ENCODE data around the gene SLC27A6. TPM values are rescaled to one million over a fixed set of nuclear protein-coding genes. Genes with fewer than 3 reads are reported as not detected.

The SLC27A6 gene
- total and polyA plus RNA-seq, 2 donors, result 3.9 to 8.8 TPM

- DNase-seq (ENCODE audit: extremely low spot score), result no peak
- Histone ChIP-seq H3K27ac (ENCODE audit: low read depth) (no peak overlapping the region), H3K36me3 (ENCODE audit: insufficient read depth) (no peaks in the 10 kb centered on the region), H3K4me3 (ENCODE audit: low read depth, low read length) (no peak overlapping the region), H3K4me1 (ENCODE audit: insufficient read depth) (no peaks in the 10 kb centered on the region)
- WGBS, result 86% methylated on average over 2 of the region's 2 CpGs
Observed at GRCh38 chr5:129061849-129062248, 96.6 kb downstream of the SLC27A6 start.

GRCh38 chr5:129063483-129064113 lies 98.3 kb downstream of the SLC27A6 start:
- WGBS, result 48% methylated on average over 1 of the region's 1 CpG
- Histone ChIP-seq H3K4me1 (ENCODE audit: insufficient read depth) (no peaks in the 10 kb centered on the region), H3K4me3 (ENCODE audit: low read depth, low read length) (no peak overlapping the region), H3K27ac (ENCODE audit: low read depth) (no peak overlapping the region), H3K36me3 (ENCODE audit: insufficient read depth) (no peaks in the 10 kb centered on the region)
- DNase-seq (ENCODE audit: extremely low spot score), result no peak

DNA sequence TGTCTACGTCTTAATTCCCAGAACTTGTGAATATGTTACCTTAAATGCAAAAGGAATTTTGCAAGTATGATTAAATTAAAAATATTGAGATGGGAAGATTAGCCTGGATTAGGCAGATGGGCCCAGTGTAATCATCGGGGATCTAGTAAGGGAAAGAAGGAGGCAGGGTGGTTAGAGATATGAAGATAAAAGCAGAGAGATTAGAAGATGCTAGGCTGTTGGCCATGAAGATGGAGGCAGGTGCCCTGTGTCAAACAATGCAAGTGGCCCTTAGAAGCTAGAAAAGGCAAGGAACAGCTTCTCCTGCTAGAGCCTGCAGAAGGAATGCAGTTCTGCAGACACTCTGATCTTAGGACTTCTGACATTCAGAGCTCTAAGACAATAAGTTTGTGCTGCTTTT lies 100.4 kb downstream of the SLC27A6 start:
- H3K36me3 ChIP-seq (ENCODE audit: insufficient read depth), result no peaks in the 10 kb centered on the region
- 86% methylated on average over 2 of the region's 2 CpGs for WGBS
- no peaks in the 10 kb centered on the region for H3K4me1 ChIP-seq (ENCODE audit: insufficient read depth)
- no peak for DNase-seq (ENCODE audit: extremely low spot score)
- H3K27ac ChIP-seq (ENCODE audit: low read depth), result no peak overlapping the region
- H3K4me3 ChIP-seq (ENCODE audit: low read depth, low read length), result no peak overlapping the region

DNA sequence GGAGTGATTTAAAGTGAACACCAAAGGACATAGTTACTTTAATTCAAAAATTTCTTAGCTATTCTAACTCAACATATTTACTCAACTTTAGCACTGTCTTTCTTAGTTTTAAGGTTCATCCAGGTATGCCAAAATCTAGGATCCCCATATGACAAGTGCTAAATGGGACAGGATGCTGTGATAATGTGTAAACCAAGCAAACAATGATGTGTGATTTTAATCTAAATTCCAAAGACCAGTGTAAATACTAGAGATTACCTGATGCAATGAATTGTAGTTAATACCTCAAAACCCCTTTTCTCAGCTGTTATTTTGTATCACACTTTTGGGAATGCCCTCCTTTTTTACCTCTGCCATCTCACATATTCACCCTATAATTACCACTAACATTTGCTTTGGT lies 102.5 kb downstream of the SLC27A6 start:
- Histone ChIP-seq H3K4me1 (ENCODE audit: insufficient read depth) (no peaks in the 10 kb centered on the region), H3K4me3 (ENCODE audit: low read depth, low read length) (no peak overlapping the region), H3K27ac (ENCODE audit: low read depth) (no peak overlapping the region), H3K36me3 (ENCODE audit: insufficient read depth) (no peaks in the 10 kb centered on the region)
- DNase-seq (ENCODE audit: extremely low spot score), result no peak

GRCh38 chr5:129069292-129069691 lies 104.0 kb downstream of the SLC27A6 start:
- H3K4me3 ChIP-seq (ENCODE audit: low read depth, low read length), result no peak overlapping the region
- WGBS, result 88% methylated on average over 2 of the region's 2 CpGs
- no peak overlapping the region for H3K27ac ChIP-seq (ENCODE audit: low read depth)
- no peak for DNase-seq (ENCODE audit: extremely low spot score)
- no peaks in the 10 kb centered on the region for H3K36me3 ChIP-seq (ENCODE audit: insufficient read depth)
- no peaks in the 10 kb centered on the region for H3K4me1 ChIP-seq (ENCODE audit: insufficient read depth)

- no peak overlapping the region for H3K4me3 ChIP-seq (ENCODE audit: low read depth, low read length)
- no peaks in the 10 kb centered on the region for H3K36me3 ChIP-seq (ENCODE audit: insufficient read depth)
- H3K4me1 ChIP-seq (ENCODE audit: insufficient read depth), result no peaks in the 10 kb centered on the region
- no peak overlapping the region for H3K27ac ChIP-seq (ENCODE audit: low read depth)
- DNase-seq (ENCODE audit: extremely low spot score), result no peak
- WGBS, result 84% methylated on average over 3 of the region's 3 CpGs
Observed at GRCh38 chr5:129073111-129073510, 107.8 kb downstream of the SLC27A6 start.

DNA sequence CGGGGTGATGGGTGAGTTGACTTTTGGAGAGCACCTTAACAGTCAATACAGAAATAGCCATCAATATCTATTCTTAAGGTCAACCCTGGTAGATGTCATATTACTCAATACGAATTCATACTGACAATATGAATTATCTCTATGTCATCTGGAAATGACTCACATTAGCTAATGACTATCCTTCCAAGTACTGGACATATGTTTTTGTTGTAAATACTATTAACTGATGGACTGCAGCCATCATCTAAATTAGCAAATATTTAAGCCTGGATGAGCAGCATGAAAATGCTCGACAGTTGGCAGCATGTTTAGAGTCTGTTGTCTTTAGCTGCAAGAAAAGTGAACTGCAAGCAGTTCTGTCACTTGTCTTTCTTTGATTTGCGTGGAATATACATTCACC lies 109.6 kb downstream of the SLC27A6 start:
- Histone ChIP-seq H3K4me1 (ENCODE audit: insufficient read depth) (no peaks in the 10 kb centered on the region), H3K36me3 (ENCODE audit: insufficient read depth) (no peaks in the 10 kb centered on the region), H3K4me3 (ENCODE audit: low read depth, low read length) (no peak overlapping the region), H3K27ac (ENCODE audit: low read depth) (no peak overlapping the region)
- no peak for DNase-seq (ENCODE audit: extremely low spot score)
- 72% methylated on average over 4 of the region's 4 CpGs for WGBS

DNA sequence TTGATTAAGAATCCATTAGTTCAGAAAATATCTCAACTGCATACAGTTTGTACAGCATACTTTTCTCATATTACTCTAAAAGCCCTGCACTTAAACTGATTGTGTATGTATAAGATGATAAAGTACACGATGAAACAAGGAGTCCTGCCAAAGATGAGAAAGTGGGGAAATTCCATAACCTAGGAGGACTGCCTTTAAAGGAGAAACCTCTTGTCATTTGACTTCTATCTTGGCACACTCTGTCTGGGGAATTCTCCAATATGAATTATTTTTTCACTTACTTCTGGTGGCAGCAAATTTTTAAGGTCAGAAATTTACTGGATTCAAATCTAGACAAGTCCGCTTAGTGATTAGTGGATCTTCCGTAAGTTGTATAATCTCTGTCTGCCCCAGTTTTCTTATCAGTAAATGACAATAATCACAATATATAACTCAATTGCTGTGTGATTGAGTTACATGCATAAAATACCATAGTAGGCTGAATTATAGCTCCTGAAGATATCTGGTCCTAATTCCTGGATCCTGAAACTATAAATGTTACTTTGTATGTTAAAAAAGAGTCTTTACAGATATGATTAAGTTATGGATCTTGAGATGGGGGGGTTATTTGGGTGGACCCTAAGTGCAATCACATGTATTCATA lies 112.3 kb downstream of the SLC27A6 start:
- H3K27ac ChIP-seq (ENCODE audit: low read depth), result no peak overlapping the region
- 54% methylated on average over 3 of the region's 3 CpGs for WGBS
- no peaks in the 10 kb centered on the region for H3K4me1 ChIP-seq (ENCODE audit: insufficient read depth)
- no peak for DNase-seq (ENCODE audit: extremely low spot score)
- H3K36me3 ChIP-seq (ENCODE audit: insufficient read depth), result no peaks in the 10 kb centered on the region
- H3K4me3 ChIP-seq (ENCODE audit: low read depth, low read length), result no peak overlapping the region

- Histone ChIP-seq H3K4me3 (ENCODE audit: low read depth, low read length) (no peak overlapping the region), H3K36me3 (ENCODE audit: insufficient read depth) (no peaks in the 10 kb centered on the region), H3K27ac (ENCODE audit: low read depth) (no peak overlapping the region), H3K4me1 (ENCODE audit: insufficient read depth) (no peaks in the 10 kb centered on the region)
- WGBS, result 56% methylated on average over 1 of the region's 1 CpG
- DNase-seq (ENCODE audit: extremely low spot score), result no peak
Observed at GRCh38 chr5:129078247-129078646, 113.0 kb downstream of the SLC27A6 start.

DNA sequence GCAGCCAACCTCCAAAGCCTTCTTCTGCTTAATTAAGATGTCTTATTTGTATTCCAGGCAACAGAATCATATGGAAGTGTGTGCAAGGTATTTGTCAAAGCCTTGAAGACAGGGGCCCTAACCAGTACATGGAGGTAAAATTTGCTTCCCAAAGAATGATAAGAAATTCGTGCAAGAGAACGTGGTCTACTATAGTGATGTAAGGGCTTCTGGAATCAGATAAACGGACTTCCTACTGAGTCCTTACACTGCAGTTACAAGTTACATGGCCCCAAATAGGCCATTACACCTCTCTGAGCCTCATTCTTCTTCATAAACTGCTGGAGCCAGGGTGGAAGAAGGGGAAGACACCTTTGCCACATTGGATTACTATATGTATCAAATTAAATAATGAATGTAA lies 113.4 kb downstream of the SLC27A6 start:
- no peak overlapping the region for H3K4me3 ChIP-seq (ENCODE audit: low read depth, low read length)
- DNase-seq (ENCODE audit: extremely low spot score), result no peak
- H3K27ac ChIP-seq (ENCODE audit: low read depth), result no peak overlapping the region
- 55% methylated on average over 3 of the region's 3 CpGs for WGBS
- H3K36me3 ChIP-seq (ENCODE audit: insufficient read depth), result no peaks in the 10 kb centered on the region
- H3K4me1 ChIP-seq (ENCODE audit: insufficient read depth), result no peaks in the 10 kb centered on the region

DNA sequence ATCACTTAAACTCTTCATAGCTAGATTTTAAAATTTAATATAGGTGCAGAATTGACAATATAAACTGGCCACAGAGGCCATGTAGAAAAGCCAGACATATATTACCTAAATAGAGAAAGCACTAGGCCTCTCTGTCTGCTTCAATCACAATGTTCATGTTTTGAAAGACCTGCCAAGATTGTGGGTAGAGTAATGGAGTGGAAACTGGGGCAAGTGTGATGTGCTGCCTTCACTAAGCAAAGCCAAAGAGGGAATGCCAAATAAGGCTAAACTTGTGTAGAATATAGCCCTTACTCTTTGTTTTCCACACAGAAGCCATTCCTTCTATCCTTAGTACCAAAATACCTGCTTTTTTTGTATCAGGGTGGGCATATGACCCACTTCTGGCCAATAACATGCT lies 114.2 kb downstream of the SLC27A6 start:
- DNase-seq (ENCODE audit: extremely low spot score), result no peak
- Histone ChIP-seq H3K4me1 (ENCODE audit: insufficient read depth) (no peaks in the 10 kb centered on the region), H3K4me3 (ENCODE audit: low read depth, low read length) (no peak overlapping the region), H3K36me3 (ENCODE audit: insufficient read depth) (no peaks in the 10 kb centered on the region), H3K27ac (ENCODE audit: low read depth) (no peak overlapping the region)

DNA sequence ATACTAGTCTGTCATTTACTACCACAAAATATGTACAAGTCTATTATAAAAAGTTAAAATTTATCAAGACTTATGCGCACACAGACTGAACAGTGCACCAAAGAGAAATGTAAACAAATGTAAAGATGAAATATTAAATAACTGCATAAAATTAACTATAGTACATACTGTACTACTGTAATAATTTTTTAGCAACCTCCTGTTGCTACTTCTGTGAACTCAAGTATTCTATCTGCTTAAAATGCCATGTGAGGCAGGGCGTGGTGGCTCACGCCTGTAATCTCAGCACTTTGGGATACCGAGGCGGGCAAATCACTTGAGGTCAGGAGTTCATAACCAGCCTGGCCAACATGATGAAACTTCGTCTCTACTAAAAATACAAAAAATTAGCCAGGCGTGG lies 115.5 kb downstream of the SLC27A6 start:
- Histone ChIP-seq H3K36me3 (ENCODE audit: insufficient read depth) (no peaks in the 10 kb centered on the region), H3K4me3 (ENCODE audit: low read depth, low read length) (no peak overlapping the region), H3K4me1 (ENCODE audit: insufficient read depth) (no peaks in the 10 kb centered on the region), H3K27ac (ENCODE audit: low read depth) (no peak overlapping the region)
- 96% methylated on average over 7 of the region's 7 CpGs for WGBS
- DNase-seq (ENCODE audit: extremely low spot score), result no peak

- Histone ChIP-seq H3K4me3 (ENCODE audit: low read depth, low read length) (no peak overlapping the region), H3K27ac (ENCODE audit: low read depth) (no peak overlapping the region), H3K36me3 (ENCODE audit: insufficient read depth) (no peaks in the 10 kb centered on the region), H3K4me1 (ENCODE audit: insufficient read depth) (no peaks in the 10 kb centered on the region)
- 86% methylated on average over 6 of the region's 6 CpGs for WGBS
- no peak for DNase-seq (ENCODE audit: extremely low spot score)
Observed at GRCh38 chr5:129082225-129083136, 117.2 kb downstream of the SLC27A6 start.
